NCI-H2107 (cell line): Measurements from ENCODE around the gene CDCP1.
"Not testable (repeated sequence)": the region's sequence is repeated elsewhere in the genome, so short reads cannot be mapped to it uniquely, and the experiment has no call there.

Experiments used
- DNase-seq: peaks from one replicate; lab custom pipeline; 2025; lab: John Stamatoyannopoulos, UW

The CDCP1 gene

DNA sequence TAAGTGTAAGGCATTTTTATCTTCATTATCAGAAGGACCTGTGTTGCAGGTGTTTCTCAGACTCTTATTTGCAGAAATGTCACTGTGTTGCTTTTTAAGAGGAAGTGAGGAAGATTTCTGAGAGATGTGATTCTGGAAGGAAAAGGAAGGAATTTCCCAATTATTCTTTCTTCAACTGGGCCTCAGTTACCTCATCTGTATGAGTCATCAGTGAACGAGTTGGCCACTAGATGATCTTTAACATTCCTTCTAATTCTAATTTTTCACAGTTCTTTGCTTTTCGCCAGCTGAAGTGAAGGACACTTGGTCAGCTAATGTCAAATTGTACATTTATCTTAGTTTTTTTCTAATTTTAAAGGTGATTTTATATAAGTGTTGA, 91.2 kb downstream of the CDCP1 start:
- no peak for DNase-seq

DNA sequence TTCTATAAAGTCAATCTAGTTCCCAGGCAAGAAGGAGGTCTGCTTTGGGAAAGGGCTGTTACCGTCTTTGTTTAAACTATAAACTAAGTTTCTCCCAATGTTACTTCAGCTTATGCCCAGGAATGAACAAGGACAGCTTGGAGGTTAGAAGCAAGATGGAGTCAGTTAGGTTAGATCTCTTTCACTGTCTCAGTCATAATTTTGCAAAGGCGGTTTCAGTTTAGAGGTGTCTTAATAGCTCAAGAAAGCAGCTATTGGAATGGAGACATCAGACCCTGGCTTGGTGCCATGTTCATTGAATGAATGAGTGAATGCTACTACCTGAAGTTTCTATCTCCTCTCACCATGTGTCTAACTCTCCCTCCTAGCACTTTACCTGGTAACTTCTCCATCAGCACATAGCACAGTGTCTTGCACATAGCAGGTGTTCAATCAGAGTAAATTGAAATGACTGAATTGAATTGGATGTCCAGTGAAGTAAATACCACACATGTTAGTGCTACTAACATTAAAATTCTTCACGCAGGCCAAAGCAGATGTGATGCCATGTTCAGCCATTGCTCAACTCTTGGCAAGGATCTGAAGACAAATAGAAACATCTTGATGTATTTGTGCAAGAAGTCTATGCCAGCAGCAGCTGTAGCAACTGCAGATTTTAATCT, 91.9 kb downstream of the CDCP1 start:
- no peak for DNase-seq

DNA sequence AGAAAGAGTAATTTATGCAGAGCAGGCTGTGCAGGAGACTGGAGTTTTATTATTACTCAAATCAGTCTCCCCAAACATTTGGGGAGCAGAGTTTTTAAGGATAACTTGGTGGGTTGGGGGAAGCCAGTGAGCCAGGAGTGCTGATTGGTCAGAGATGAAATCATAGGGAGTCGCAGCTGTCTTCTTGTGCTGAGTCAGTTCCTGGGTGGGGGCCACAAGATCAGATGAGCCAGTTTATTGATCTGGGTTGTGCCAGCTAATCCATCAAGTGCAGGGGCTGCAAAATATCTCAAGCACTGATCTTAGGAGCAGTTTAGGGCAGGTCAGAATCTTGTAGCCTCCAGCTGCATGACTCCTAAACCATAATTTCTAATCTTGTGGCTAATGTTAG, 92.4 kb downstream of the CDCP1 start:
- DNase-seq: not testable (repeated sequence)

DNA sequence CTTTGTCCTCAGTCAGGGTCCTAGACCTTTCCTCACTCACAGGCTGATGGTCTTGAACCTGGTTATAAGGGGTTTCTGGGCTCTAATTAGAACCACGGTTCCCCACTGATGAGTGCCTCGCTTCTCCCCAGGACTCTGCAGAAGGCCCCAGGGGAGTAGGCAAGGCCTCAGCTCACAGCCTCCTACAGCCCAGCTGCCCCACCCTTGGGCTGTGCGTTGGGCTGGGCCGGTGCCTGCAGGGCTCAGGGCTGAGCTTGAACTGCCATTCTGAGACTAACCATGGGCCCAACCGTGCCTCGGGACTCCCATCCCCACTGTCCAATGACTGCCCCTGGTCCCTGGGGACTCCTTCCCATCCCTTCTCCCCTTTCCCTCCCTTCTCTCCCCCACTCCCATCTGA, 94.5 kb downstream of the CDCP1 start:
- DNase-seq: no peak

DNA sequence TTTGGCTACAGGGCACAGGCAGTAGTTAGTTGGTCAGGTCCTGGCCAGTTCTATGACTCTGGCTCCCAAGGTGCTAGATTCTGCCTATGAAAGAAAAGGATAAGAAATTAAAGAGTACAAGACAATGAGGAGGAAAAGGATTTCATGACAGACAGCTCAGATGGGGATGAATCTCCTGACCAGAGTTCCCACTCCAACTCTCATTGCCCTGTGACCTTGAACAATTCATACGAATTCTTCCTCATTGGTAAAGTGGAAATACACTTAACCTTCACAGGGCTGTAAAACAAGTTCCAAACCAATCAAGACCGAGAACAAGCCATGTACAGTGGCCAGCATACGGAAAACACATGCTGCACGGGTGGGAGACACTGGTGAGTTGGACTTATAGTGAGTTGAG, 96.4 kb downstream of the CDCP1 start:
- DNase-seq: no peak

DNA sequence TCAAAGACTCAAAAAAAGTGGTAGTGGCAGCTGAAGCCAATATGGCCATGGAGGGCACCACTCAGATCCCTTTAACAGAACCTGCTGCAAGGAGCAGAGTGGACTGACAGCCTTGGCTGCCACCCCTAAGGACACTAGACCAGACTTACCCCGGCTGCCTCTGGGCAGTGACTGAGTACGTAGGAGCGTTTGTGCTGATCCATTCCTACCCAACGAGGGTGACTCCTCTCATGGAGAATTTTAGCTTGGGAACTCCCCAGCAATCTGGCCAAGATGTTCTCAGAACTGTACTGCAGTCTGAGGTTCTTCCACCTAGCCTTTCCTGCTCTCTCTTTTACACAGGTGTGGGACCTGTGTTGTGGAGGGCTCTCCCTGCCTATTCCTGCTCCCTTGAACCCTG, 97.9 kb downstream of the CDCP1 start:
- DNase-seq: no peak

DNA sequence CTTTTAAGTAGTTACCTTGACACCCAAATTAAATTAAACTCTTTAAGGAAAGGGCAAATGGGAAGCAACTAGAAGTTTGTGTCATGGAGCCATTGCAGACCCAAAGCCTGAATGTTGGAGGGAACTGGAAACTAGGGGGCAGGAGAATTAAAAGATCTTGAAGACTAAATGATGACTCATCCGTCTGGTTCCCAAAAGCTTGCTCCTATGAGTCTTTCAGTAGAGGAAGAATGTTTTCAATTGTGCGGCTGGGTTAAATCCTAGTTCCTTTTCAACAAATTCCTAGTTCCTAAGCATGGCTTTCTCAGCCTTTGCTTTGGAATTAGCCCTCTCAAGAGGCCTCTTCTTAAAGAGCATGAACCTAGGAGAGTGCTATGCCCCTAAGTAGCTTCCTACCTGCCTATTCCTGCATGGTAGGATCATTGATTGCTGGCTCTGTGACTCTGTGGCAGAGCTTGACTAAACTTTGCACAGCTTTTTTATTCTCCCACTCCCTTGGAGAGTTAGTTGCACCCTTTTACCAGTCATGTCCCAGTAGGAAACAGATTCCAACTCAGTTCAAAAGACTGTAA, 102.4 kb downstream of the CDCP1 start:
- no peak for DNase-seq

DNA sequence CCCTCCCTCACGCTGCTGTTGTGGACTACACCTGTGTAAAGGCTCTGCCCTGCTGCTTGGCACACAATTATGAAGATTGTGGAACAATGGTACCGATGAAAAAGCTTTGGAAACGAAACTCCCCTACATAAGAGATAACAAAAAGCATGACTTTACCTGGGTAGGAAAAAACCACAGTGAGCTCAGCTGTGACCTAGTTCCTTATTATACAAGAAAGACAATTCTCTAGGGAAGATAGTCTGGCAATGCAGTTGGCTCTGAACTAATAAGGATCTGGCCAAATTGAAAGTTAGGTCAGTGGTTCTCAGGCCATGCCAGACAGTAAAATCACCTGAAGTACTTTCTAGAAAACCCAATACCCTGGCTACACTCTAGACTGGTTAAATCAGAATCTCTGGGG, 104.0 kb downstream of the CDCP1 start:
- DNase-seq: no peak

DNA sequence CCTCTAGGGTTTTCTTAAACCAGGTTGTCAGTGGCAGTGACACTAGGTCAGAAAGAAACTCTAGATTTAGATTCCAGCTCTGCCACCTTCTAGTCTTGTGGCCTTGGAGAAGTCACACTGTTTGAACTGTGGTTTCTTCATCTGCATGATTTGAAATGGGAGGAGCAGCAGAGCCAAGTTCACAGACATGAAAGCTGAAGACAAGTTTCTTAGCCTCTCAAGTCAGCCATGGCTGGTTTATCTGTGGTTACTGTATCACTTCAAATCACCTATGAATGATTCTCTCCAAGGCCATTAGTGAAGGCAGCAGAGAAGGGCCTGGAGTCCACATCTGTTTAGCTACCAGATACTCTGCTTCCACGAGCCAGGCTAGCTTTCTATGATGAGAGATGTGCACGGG, 104.5 kb downstream of the CDCP1 start:
- no peak for DNase-seq

DNA sequence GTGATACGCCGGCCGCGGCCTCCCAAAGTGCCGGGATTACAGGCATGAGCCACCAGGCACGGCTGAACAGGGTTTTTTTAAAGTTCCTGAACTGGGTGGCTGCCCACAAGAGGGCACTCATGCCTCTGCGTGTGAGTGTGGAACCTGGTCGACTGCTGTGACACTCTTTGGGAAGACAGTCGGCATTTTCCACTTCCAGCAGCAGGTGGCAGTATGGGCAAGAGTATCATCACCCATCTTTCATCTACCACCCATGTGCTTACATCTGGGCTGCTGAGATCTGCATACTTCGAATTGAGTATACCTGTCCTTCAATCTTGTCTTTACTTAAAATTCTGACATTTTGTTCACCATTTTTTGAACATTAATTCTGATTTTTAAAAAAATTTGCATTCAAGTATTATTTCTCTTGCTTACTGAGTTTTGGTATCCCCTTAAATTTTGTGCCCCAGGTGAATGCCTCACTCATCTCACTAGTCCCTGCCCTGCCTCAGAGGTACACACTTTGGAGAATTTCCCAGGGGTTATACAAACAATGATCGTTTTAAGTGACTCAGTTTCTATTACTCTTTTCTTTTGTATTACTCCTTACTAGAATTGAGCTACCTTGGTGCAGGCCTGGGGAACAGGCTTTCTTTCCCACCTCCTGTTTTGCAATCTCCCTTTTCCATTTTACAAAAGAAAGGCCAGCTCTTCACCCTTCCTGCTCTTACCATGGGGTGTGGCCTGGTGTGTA, 108.3 kb downstream of the CDCP1 start:
- peak; percentile 30 for DNase-seq

DNA sequence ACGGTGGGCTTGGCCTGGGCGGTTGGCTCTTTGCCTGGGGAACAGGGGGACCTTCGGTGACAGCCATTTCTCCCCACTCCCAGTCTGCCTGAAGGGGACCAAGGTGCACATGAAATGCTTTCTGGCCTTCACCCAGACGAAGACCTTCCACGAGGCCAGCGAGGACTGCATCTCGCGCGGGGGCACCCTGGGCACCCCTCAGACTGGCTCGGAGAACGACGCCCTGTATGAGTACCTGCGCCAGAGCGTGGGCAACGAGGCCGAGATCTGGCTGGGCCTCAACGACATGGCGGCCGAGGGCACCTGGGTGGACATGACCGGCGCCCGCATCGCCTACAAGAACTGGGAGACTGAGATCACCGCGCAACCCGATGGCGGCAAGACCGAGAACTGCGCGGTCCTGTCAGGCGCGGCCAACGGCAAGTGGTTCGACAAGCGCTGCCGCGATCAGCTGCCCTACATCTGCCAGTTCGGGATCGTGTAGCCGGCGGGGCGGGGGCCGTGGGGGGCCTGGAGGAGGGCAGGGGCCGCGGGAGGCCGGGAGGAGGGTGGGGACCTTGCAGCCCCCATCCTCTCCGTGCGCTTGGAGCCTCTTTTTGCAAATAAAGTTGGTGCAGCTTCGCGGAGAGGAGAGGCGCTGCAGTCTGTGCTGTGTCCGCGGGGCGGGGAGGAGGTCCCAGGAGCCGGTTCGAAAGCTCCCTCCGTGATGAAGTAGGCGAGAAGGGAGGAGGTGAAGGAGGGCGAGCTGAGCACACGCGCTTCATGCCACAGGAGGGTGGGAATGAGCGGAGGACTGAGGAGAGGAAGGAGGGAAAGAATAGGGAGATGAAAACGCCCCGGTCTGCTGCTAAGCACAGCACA, 110.5 kb downstream of the CDCP1 start:
- no peak for DNase-seq

DNA sequence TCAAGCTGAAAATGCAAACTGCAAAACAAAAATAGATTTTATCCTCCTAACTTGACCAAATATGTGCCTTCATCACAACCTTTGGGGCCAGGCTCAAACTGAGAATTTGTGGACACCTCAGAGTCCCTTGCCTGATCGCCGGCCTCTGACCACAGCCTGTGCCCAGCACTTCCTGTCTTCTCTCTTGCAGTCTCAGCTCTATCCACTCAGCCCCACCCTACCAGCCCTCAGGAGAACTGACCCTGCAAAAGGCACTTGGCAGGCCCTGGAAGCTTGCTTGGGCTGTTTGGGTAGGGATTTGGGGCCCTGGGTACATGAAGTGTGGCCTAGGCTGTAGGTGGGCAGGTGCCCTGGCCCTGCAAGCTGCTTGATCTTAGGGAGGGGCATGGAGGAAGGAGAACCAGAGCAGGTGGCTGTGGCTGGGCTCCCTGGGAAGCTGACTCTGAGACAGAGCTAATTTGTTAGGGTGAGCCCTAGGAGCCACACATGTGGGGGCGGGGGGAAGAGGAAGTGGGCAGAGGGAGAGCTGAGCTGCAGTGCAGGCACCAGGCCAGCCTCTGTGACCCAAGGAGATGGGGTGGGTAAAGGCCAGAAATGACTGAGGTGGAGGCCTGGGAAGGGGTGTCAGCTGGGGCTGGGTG, 111.4 kb downstream of the CDCP1 start:
- DNase-seq: no peak

DNA sequence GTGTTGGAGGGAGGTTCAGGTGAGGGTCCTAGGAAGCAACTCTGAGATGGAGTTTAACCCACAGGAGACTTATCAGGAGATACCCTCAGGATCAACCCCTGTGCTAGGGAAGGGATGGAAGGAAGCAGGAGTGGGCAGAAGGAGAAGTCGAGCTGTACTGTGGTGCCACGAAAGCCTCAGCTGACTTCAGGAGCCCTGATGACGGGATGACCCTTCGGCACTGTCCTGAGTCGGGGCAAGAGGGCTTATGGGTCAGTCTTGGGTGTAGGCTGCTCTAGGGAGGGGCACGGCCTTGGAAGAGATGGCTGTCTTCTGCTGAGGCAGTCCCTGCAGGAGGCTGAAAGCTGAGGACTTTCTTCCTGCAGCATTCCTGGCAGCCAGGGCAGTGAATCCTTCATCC, 112.4 kb downstream of the CDCP1 start:
- no peak for DNase-seq
